HPDE6-E6E7 (cell line): ENCODE results near the gene SORBS1.
A peak's percentile ranks its signal among the peaks of the same experiment; 100 is the strongest.

ENCODE experiments used
- DNase-seq: peaks from one replicate; pipeline ENCODE4 v3.0.0; 2011; ENCODE audit warnings: missing footprints; ENCODE audit errors: extremely low spot score

SORBS1 gene

GRCh38 chr10:95290461-95291364, 270.5 kb downstream of the SORBS1 start, which contains the start of gene PDLIM1:
TSS of gene PDLIM1 (minus strand) at chr10:95291003. CDS start at chr10:95290915, 88 bp downstream.
- DNase-seq: peak; percentile 77

GRCh38 chr10:95289921-95290421, 271.2 kb downstream of the SORBS1 start:
- DNase-seq: no peak

- no peak for DNase-seq
These were observed 271.9 kb downstream of the SORBS1 start for GRCh38 chr10:95289003-95289920.

GRCh38 chr10:95288303-95288702, 272.9 kb downstream of the SORBS1 start:
- DNase-seq: no peak

GRCh38 chr10:95287281-95287680, 273.9 kb downstream of the SORBS1 start:
- no peak for DNase-seq

GRCh38 chr10:95286707-95287106, 274.5 kb downstream of the SORBS1 start:
- DNase-seq: no peak

- no peak for DNase-seq
These were observed 275.6 kb downstream of the SORBS1 start for GRCh38 chr10:95285556-95285955.

- DNase-seq: no peak
These were observed 276.4 kb downstream of the SORBS1 start for GRCh38 chr10:95284807-95285206.

GRCh38 chr10:95282107-95282506, 279.1 kb downstream of the SORBS1 start:
- no peak for DNase-seq

GRCh38 chr10:95281206-95281605, 280.0 kb downstream of the SORBS1 start:
- no peak for DNase-seq

- DNase-seq: no peak
These were observed 280.5 kb downstream of the SORBS1 start for GRCh38 chr10:95280637-95281036.

- DNase-seq: no peak
These were observed 281.9 kb downstream of the SORBS1 start for GRCh38 chr10:95279042-95279820.

- DNase-seq: no peak
These were observed 282.8 kb downstream of the SORBS1 start for GRCh38 chr10:95278061-95278988.

GRCh38 chr10:95277614-95278013, 283.6 kb downstream of the SORBS1 start:
- DNase-seq: no peak

GRCh38 chr10:95277201-95277570, 284.0 kb downstream of the SORBS1 start:
- no peak for DNase-seq

GRCh38 chr10:95276367-95277200, 284.6 kb downstream of the SORBS1 start:
- DNase-seq: no peak

GRCh38 chr10:95275726-95276366, 285.3 kb downstream of the SORBS1 start:
- DNase-seq: no peak

- no peak for DNase-seq
These were observed 287.5 kb downstream of the SORBS1 start for GRCh38 chr10:95273393-95274312.
